Neuronal stem cell (in vitro differentiated cells): ENCODE measurements around the gene LRRC32.

ENCODE experiments used
- DNase-seq: peaks from one replicate; pipeline ENCODE4 v3.0.0-alpha.2; 2013; ENCODE audit warnings: low spot score
- H2AFZ ChIP-seq: one replicate; pipeline ENCODE4 v1.6.1; 2013; ENCODE audit warnings: mild to moderate bottlenecking, low read length, inconsistent platforms
- H2AK5ac ChIP-seq: 2 replicates; pipeline ENCODE4 v1.6.1; 2013; ENCODE audit warnings: low read depth, mild to moderate bottlenecking, inconsistent platforms, low read length, moderate library complexity, mixed read lengths
- H2BK120ac ChIP-seq: 2 replicates; pipeline ENCODE4 v1.6.1; 2013; ENCODE audit warnings: low read depth, mild to moderate bottlenecking, inconsistent platforms, low read length, moderate library complexity, mixed read lengths
- H2BK12ac ChIP-seq: one replicate; pipeline ENCODE4 v1.6.1; 2013; ENCODE audit warnings: low read length, inconsistent platforms
- H2BK15ac ChIP-seq: 2 replicates; pipeline ENCODE4 v1.6.1; 2013; ENCODE audit warnings: mild to moderate bottlenecking, low read length, inconsistent platforms, mixed read lengths
- H2BK5ac ChIP-seq: one replicate; pipeline ENCODE4 v1.6.1; 2013; ENCODE audit warnings: inconsistent platforms, mild to moderate bottlenecking, low read length, moderate library complexity
- H3K14ac ChIP-seq: one replicate; pipeline ENCODE4 v1.6.1; 2013; ENCODE audit warnings: low read length, inconsistent platforms
- H3K18ac ChIP-seq: 2 replicates; pipeline ENCODE4 v1.6.1; 2013; ENCODE audit warnings: low read length, inconsistent platforms
- H3K23ac ChIP-seq: 2 replicates; pipeline ENCODE4 v1.6.1; 2013; ENCODE audit warnings: low read depth, mild to moderate bottlenecking, mixed read lengths, low read length, inconsistent platforms; ENCODE audit not compliant: poor library complexity
- H3K27ac ChIP-seq: replicated peaks from 3 replicates; pipeline ENCODE4 v1.5.1; 2013; ENCODE audit warnings: low read length, inconsistent platforms
- H3K27me3 ChIP-seq, 3 experiments: 2 replicates each; pipeline ENCODE4 v1.6.1; 2013; ENCODE audit warnings: low read length in 3 of 3, mild to moderate bottlenecking in 2 of 3, inconsistent platforms in 1 of 3, low read depth in 1 of 3, mixed read lengths in 1 of 3, moderate library complexity in 1 of 3; ENCODE audit not compliant: control insufficient read depth in 3 of 3, insufficient read depth in 3 of 3
- H3K36me3 ChIP-seq, 2 donors: replicated peaks in 1 of 2; 2 replicates each; pipeline ENCODE4 v1.6.1; 2013; ENCODE audit warnings: low read length in 2 of 2; ENCODE audit not compliant: control insufficient read depth in 2 of 2, insufficient read depth in 2 of 2
- H3K4ac ChIP-seq: 2 replicates; pipeline ENCODE4 v1.6.1; 2013; ENCODE audit warnings: inconsistent platforms, mild to moderate bottlenecking, low read length, moderate library complexity
- H3K4me1 ChIP-seq, 2 donors: 1 replicate in 1 of 2; 2 replicates in 1 of 2; pipeline ENCODE4 v1.6.1; 2013; ENCODE audit warnings: low read length in 2 of 2, low read depth in 1 of 2; ENCODE audit not compliant: control insufficient read depth in 2 of 2, insufficient read depth in 1 of 2
- H3K4me2 ChIP-seq: one replicate; pipeline ENCODE4 v1.6.1; 2013; ENCODE audit warnings: mild to moderate bottlenecking, low read length, inconsistent platforms; ENCODE audit not compliant: insufficient read depth, poor library complexity, severe bottlenecking
- H3K4me3 ChIP-seq, 2 donors: 2 replicates each; pipeline ENCODE4 v1.5.1; 2013; ENCODE audit warnings: low read length in 2 of 2, mild to moderate bottlenecking in 2 of 2, inconsistent platforms in 1 of 2, moderate library complexity in 1 of 2
- H3K79me1 ChIP-seq: one replicate; pipeline ENCODE4 v1.6.1; 2013; ENCODE audit warnings: low read depth, mild to moderate bottlenecking, inconsistent platforms, low read length, moderate library complexity
- H3K9ac ChIP-seq: one replicate; pipeline ENCODE4 v1.6.1; 2013; ENCODE audit warnings: mild to moderate bottlenecking, low read depth, low read length, inconsistent platforms; ENCODE audit not compliant: poor library complexity
- H3K9me3 ChIP-seq, 2 donors: replicated peaks in 1 of 2; 2 replicates each; pipeline versions ENCODE3 to v1.6.1; 2013; ENCODE audit warnings: low read length in 2 of 2, mild to moderate bottlenecking in 2 of 2, inconsistent platforms in 1 of 2, low read depth in 1 of 2, mixed read lengths in 1 of 2, moderate library complexity in 1 of 2; ENCODE audit not compliant: control insufficient read depth in 2 of 2, insufficient read depth in 1 of 2
- H4K8ac ChIP-seq: one replicate; pipeline ENCODE4 v1.6.1; 2013; ENCODE audit warnings: low read depth, mild to moderate bottlenecking, inconsistent platforms, low read length, moderate library complexity
- H4K91ac ChIP-seq: one replicate; pipeline ENCODE4 v1.6.1; 2013; ENCODE audit warnings: low read length, low read depth, mild to moderate bottlenecking, inconsistent platforms; ENCODE audit not compliant: poor library complexity
- WGBS, 2 donors: extraction: QIAGEN DNeasy Blood & Tissue Kit; methylation state at CpG; one replicate each; pipeline ENCODE4 v1.1.7; 2013; ENCODE audit warnings: missing lambda C conversion rate in 2 of 2, mixed read lengths in 1 of 2; ENCODE audit not compliant: insufficient read length in 2 of 2, insufficient replicate concordance in 1 of 2; ENCODE audit errors: extremely low coverage in 2 of 2; 5-methylcytosine and 5-hydroxymethylcytosine counted together

Gene LRRC32

DNA sequence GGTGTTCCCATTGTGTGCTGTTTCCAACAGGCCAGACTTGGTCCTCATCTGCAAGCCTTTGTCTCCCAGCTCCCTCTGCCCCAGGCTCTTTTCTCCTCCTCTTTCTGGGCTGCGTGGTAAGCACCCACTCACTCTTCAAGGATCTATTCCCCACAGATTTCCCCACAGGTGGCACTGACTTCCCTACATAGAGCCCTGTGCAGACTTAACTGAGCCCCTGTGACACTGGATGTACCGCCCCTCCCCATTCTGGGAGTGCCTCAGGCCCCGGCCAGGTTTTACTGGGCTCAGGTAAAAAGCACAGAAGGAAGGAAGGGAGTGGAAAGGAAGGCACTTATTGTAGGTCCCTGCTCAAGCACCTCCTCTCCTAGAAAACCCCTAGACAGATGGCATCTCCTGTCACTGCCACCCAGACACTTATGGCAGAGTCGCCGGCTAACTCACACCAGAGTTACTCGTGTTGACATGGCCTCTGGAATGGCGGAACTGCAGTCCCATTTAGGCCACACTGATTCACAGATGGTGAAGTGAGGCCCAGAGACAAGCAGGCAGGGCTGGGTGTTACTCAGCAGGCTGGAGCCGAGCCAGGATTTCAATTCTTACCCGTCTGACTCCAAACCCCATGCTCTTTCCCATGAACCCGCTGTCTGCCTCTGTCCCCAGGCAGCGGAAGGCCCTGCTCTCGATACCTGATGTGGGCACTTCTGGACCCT, 47.2 kb downstream of the LRRC32 start:
- Histone ChIP-seq H3K27ac (no peak overlapping the region), H3K9ac (no peak overlapping the region), H3K4ac (no peak overlapping the region), H2AK5ac (peak overlapping the region; percentile 9), H3K36me3 (no peaks in the 10 kb centered on the region), H3K27me3 (peaks cover 0 to 5% (median 0%) of the 10 kb centered on the region in 3 experiments), H3K23ac (no peak overlapping the region), H3K14ac (no peak overlapping the region), H2BK15ac (no peak overlapping the region), H4K8ac (peak overlapping the region; percentile 70), H4K91ac (no peak overlapping the region), H3K18ac (peak overlapping the region; percentile 49), H3K4me1 (peaks cover 0 to 6% of the 10 kb centered on the region in 2 donors), H3K9me3 (no peaks in the 10 kb centered on the region), H3K79me1 (no peaks in the 10 kb centered on the region), H3K4me2 (no peak overlapping the region), H2BK12ac (no peak overlapping the region), H2BK120ac (no peak overlapping the region), H2AFZ (no peak overlapping the region), H3K4me3 (no peak overlapping the region), H2BK5ac (peak overlapping the region; percentile 7)
- no peak for DNase-seq
- no CpG with 5 or more reads among the region's 12 CpGs for WGBS, 2 donors

DNA sequence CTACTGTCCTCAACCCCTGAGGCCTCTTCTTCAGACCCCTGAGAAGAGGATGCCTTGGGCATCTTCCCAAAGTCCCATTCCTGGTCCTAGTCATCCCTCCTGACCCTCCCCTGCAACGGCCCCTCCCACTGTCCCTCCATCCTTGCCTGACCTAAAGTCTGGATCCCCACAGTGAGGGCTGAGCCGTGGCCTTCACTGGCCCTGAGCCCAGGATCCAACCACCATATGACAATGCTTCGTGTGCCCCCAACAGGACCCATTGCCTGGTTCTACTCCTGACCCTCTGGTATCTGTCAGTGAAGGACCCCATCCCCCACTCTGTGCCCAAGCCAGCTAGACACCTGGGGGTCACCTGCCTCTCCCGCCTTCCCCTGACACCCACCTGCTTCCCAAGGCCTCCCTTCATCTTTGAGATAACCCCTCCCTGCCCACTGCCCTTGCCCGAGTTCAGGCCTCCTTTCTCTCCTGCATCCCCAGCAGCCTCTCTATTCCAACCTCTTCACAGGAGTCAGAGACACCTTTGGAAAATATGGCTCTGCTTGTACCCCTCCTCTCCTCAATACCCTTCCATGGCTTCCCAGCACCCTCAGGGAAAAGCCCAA, 48.0 kb downstream of the LRRC32 start:
- H2AFZ ChIP-seq, result peak overlapping the region; percentile 28
- H3K27me3 ChIP-seq, result peaks cover 0 to 5% (median 0%) of the 10 kb centered on the region in 3 experiments
- H2BK120ac ChIP-seq, result peak overlapping the region; percentile 11
- peaks cover 0 to 6% of the 10 kb centered on the region in 2 donors for H3K4me1 ChIP-seq
- H2BK15ac ChIP-seq, result peak overlapping the region; percentile 60
- no peak overlapping the region for H3K4me2 ChIP-seq
- H3K4ac ChIP-seq, result no peak overlapping the region
- no peak overlapping the region for H4K91ac ChIP-seq
- DNase-seq, result no peak
- H3K18ac ChIP-seq, result peak overlapping the region; percentile 65
- no peak overlapping the region for H3K27ac ChIP-seq
- WGBS, 2 donors, result no CpG with 5 or more reads among the region's 5 CpGs
- no peak overlapping the region for H3K4me3 ChIP-seq
- no peaks in the 10 kb centered on the region for H3K9me3 ChIP-seq
- peak overlapping the region; percentile 9 for H2AK5ac ChIP-seq
- H3K9ac ChIP-seq, result no peak overlapping the region
- H3K79me1 ChIP-seq, result no peaks in the 10 kb centered on the region
- H3K36me3 ChIP-seq, result no peaks in the 10 kb centered on the region
- H4K8ac ChIP-seq, result no peak overlapping the region
- H3K23ac ChIP-seq, result no peak overlapping the region
- peak overlapping the region; percentile 7 for H2BK5ac ChIP-seq
- no peak overlapping the region for H3K14ac ChIP-seq
- H2BK12ac ChIP-seq, result no peak overlapping the region

DNA sequence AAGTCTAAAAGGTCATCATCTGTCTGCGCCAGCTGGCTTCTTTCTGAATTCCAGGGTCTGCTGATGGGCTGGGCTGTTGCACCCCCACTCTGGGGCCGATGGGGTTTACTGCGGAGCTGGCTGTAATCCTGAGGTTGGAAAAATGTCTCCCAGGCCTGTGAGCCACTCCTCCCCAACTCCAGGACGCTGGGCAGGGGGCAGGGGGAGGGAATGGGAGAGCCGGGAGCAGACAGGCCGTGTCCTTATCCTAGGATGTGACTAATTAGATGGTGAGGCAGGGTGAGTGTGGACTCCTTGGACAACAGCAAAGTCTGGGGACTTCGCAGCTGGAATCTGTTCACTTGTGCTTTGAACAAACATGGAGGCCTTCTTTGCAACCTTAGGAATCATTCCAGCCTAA, 48.7 kb downstream of the LRRC32 start:
- no peak overlapping the region for H3K9ac ChIP-seq
- no peak overlapping the region for H3K23ac ChIP-seq
- H4K91ac ChIP-seq, result no peak overlapping the region
- H2BK12ac ChIP-seq, result no peak overlapping the region
- no peak overlapping the region for H2BK120ac ChIP-seq
- H2AFZ ChIP-seq, result peak overlapping the region; percentile 28
- no peaks in the 10 kb centered on the region for H3K79me1 ChIP-seq
- no peaks in the 10 kb centered on the region for H3K9me3 ChIP-seq
- DNase-seq, result no peak
- H3K4me2 ChIP-seq, result no peak overlapping the region
- no peak overlapping the region for H4K8ac ChIP-seq
- no peak overlapping the region for H3K4me3 ChIP-seq
- H2BK5ac ChIP-seq, result no peak overlapping the region
- peak overlapping the region; percentile 1 for H2BK15ac ChIP-seq
- H3K4ac ChIP-seq, result no peak overlapping the region
- H3K4me1 ChIP-seq, result peaks cover 0 to 6% of the 10 kb centered on the region in 2 donors
- peaks cover 0 to 5% (median 0%) of the 10 kb centered on the region in 3 experiments for H3K27me3 ChIP-seq
- H3K36me3 ChIP-seq, result no peaks in the 10 kb centered on the region
- H3K14ac ChIP-seq, result no peak overlapping the region
- no peak overlapping the region for H3K27ac ChIP-seq
- H3K18ac ChIP-seq, result peak overlapping the region; percentile 5
- H2AK5ac ChIP-seq, result no peak overlapping the region
- no CpG with 5 or more reads among the region's 7 CpGs for WGBS, 2 donors

DNA sequence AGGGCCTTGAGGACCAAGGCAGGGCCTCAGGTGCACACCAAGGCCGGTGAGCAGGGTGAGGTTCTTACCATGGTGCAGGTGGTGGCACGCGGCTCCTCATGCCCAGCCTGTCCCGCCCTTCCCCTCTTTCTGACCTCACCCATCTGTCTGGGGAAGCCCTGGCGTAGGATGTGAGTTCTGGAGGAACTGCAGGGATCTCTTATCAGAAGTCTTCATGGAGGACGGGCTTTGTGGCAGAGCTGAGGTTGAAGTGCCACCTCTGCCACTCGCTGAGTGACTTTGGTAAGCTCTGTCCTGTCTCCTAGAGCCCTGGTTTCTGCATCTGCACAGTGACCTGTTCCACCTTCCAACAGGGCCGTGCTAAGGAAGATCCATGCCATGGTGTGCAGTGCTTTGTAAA, 49.1 kb downstream of the LRRC32 start:
- no peak overlapping the region for H3K14ac ChIP-seq
- H3K36me3 ChIP-seq, result no peaks in the 10 kb centered on the region
- no peak overlapping the region for H3K27ac ChIP-seq
- peak overlapping the region; percentile 14 for H3K23ac ChIP-seq
- H3K79me1 ChIP-seq, result no peaks in the 10 kb centered on the region
- H3K9ac ChIP-seq, result no peak overlapping the region
- H2BK12ac ChIP-seq, result no peak overlapping the region
- no peak overlapping the region for H2AFZ ChIP-seq
- no peak for DNase-seq
- H4K8ac ChIP-seq, result no peak overlapping the region
- H3K4ac ChIP-seq, result no peak overlapping the region
- H3K4me1 ChIP-seq, result peaks cover 0 to 6% of the 10 kb centered on the region in 2 donors
- H2BK15ac ChIP-seq, result peak overlapping the region; percentile 1
- H3K27me3 ChIP-seq, result peaks cover 0 to 5% (median 0%) of the 10 kb centered on the region in 3 experiments
- H3K4me3 ChIP-seq, result no peak overlapping the region
- no peak overlapping the region for H3K4me2 ChIP-seq
- H2AK5ac ChIP-seq, result no peak overlapping the region
- H2BK5ac ChIP-seq, result no peak overlapping the region
- H4K91ac ChIP-seq, result peak overlapping the region; percentile 46
- no CpG with 5 or more reads among the region's 8 CpGs for WGBS, 2 donors
- no peak overlapping the region for H2BK120ac ChIP-seq
- H3K18ac ChIP-seq, result peak overlapping the region; percentile 62
- no peaks in the 10 kb centered on the region for H3K9me3 ChIP-seq
